ENCODE measurements around the gene CCDC88C.

CCDC88C gene

DNA sequence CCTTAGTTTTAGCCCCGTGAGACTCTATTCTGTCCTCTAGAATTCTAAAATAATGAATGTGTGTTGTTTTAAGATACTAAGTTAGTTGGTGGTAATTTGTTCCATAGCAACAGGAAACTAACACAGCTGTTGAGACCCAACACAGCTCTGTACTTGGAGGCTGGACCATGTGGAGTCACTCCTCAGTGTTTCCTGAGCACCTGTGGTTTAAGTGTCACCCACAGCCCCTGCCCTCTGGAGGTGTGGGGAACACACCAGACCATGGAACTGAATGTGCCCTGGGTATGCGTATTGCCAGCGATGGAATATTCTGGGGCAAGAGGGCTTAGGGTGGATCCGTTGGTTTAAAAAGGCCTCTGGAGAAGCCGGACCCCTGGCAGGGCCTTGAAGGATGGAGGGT is 156.5 kb downstream of the CCDC88C start:
- TF ChIP-seq, protein P1, sequence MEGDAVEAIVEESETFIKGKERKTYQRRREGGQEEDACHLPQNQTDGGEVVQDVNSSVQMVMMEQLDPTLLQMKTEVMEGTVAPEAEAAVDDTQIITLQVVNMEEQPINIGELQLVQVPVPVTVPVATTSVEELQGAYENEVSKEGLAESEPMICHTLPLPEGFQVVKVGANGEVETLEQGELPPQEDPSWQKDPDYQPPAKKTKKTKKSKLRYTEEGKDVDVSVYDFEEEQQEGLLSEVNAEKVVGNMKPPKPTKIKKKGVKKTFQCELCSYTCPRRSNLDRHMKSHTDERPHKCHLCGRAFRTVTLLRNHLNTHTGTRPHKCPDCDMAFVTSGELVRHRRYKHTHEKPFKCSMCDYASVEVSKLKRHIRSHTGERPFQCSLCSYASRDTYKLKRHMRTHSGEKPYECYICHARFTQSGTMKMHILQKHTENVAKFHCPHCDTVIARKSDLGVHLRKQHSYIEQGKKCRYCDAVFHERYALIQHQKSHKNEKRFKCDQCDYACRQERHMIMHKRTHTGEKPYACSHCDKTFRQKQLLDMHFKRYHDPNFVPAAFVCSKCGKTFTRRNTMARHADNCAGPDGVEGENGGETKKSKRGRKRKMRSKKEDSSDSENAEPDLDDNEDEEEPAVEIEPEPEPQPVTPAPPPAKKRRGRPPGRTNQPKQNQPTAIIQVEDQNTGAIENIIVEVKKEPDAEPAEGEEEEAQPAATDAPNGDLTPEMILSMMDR (IDR thresholded peaks at IDR 0.05) = no peak
- TF ChIP-seq ZFX (IDR thresholded peaks at IDR 0.05; ENCODE audit: borderline replicate concordance) = no peak
- no peak overlapping the region for H3K27ac ChIP-seq

DNA sequence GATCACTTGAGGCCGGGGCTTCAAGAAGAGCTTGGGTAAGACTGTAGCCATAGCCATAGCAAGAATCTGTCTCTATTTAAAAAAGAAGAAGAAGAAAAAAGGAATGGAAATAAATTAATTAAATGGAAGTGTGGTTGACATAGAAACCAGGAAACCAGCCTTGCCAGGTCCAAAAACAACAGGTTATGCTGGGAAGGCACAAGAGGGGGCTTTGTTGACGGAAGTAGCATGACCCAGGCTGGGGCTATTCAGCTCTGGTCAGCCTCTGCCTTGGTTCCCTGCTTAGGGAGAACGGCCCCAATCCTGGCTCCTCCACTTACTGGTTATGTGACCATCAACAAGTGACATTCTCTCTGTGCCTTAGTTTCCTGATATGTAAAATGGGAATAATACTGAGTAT is 158.7 kb downstream of the CCDC88C start:
- no peak overlapping the region for H3K27ac ChIP-seq
- TF ChIP-seq, protein P1 (IDR thresholded peaks at IDR 0.05) = no peak
- no peak for TF ChIP-seq ZFX (IDR thresholded peaks at IDR 0.05; ENCODE audit: borderline replicate concordance)

DNA sequence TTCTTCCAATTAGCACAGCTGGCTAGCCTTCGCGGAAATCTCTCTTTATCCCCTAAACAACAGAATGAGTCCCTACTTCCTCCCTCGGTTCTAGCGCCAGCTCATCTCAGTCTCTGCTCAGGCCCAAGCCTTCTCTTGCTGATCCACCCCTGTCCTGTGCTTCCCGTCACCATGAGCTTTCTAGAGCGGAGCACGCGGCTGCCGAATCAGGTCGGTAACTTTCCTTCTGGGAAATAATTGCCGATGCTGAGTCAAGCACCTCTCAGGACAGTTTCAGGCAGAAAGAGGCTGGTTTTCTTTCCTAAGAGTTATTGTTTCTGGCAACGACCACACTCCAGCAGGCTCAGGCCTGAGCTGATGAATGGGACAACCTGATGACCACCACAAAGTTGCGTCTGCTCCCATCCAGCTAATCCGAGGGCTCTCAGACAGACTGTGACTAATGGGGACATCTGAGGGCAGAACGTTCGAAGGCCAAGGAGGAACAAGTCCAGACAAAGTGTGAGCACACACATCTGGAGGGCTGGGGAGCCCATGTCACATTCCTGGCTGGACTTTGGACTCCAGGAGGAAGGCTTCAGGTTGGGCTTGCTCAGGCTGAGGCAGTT is 159.5 kb downstream of the CCDC88C start:
- H3K27ac ChIP-seq = no peak overlapping the region
- TF ChIP-seq ZFX (IDR thresholded peaks at IDR 0.05; ENCODE audit: borderline replicate concordance) = no peak
- TF ChIP-seq, protein P1 (IDR thresholded peaks at IDR 0.05) = no peak

DNA sequence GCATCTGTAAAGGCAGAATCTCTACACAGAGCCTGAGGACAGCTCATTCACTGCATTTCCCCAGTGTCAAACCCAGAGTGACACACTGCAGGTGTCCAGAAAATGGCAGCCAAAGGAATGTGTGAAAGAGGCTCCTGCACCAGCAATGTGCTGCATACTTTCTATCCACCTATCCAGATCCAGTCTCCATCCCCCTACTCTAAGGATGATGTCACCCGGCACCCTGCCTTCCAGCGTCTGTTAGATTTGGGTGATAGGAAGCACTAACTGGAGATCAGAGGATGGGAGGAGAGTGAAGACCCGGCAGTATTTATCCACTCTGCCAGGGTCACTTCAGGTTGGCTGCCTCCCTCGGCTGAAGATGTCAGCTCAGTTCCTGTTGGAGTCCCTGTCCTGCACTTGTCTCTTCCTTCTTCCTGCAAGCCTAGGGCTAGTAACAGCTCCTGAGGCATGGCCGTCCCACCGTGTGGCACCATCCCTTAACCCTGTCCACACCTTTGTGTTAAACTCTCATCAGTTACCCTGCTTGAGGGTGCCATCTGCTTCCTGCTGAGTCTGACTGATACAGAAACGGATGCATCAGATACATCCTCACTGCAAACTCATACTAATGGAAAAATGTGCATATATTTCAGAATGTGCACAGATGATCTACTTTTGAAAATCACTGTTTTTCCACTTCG is 160.2 kb downstream of the CCDC88C start:
- no peak overlapping the region for H3K27ac ChIP-seq
- no peak for TF ChIP-seq ZFX (IDR thresholded peaks at IDR 0.05; ENCODE audit: borderline replicate concordance)
- TF ChIP-seq, protein P1 (IDR thresholded peaks at IDR 0.05) = no peak

DNA sequence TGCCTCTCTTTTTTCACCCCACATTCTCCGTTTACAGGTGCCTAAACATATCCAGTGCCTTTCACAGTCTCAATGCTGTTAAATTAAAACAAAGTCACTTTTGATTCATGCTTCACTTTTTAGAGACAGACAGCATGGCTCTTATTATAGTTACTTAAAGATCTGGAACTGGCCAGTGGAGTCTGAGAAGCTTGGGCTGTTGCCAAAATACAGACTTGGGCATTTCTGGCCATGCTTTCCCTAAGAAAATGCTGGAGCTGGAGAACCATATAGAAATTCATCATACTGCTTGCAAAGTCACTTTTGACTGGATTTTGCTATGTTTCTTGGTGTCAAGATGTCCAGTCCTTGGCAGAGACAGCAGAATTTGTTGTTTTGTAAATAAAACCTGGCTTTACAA is 161.0 kb downstream of the CCDC88C start:
- H3K27ac ChIP-seq = no peak overlapping the region
- TF ChIP-seq, protein P1 (IDR thresholded peaks at IDR 0.05) = no peak
- TF ChIP-seq ZFX (IDR thresholded peaks at IDR 0.05; ENCODE audit: borderline replicate concordance) = no peak

DNA sequence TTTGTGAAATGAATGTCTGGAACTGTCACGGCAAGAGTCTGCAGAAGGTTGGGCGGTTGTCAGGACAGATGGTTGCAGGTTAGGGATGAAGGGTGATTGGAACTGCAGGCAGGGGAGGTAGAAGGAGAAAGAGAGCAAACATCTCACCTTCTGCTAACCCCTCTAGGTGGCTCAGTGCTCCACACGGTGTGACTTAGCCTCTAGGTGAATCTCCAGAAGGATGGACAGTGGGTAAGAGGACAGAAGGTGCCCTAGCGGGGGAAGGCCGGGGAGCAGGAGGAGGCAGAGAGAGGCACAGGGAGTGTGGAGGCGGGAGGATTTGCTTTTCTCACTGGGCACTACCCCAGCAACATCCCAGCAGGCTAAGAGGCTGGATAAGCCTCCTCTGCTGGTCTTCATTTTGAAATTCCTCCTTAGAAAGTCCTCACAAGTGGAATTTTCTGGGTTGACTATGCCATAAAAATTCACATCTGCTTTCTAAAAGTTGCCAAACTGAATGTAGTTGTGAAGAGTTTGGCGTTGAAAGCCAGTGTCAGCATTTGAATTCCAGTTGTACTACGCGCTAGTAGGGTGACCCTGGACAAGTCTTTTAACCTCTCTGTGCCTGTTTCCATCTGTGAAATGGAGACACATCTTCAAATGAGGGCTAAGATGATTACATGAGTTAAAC is 162.5 kb downstream of the CCDC88C start:
- H3K27ac ChIP-seq = no peak overlapping the region
- TF ChIP-seq ZFX (IDR thresholded peaks at IDR 0.05; ENCODE audit: borderline replicate concordance) = no peak
- TF ChIP-seq, protein P1 (IDR thresholded peaks at IDR 0.05) = no peak

DNA sequence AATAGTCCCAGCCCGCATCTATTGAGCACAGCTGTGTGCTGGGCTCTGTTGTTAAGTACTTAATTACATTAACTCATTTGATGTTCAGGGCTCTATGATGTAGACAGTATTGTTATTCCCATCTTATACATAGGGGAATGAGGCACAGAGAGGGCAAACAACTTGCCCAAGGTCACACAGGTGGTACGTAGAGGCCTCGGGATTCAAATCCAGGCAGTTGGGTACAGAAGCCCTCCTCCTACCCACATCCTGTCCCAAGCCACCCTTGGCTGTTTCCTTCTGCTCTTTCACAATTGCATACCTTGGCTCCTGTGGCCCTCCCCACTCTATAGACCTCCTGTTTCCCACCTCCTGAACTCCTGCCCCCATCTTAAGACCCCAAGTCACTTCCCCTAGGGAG is 163.2 kb downstream of the CCDC88C start:
- no peak overlapping the region for H3K27ac ChIP-seq

More for the DNA sequence above, 163.2 kb downstream of the CCDC88C start:
- TF ChIP-seq, protein P1 (IDR thresholded peaks at IDR 0.05) = no peak
- no peak for TF ChIP-seq ZFX (IDR thresholded peaks at IDR 0.05; ENCODE audit: borderline replicate concordance)

Measured in 22Rv1 (cell line).